Esophagus muscularis mucosa (tissue), 4 donors: ENCODE data around the gene SLC9A8. TPM values are rescaled to one million over a fixed set of nuclear protein-coding genes. Genes with fewer than 3 reads are reported as not detected.

Experiments
- DNase-seq: peaks from one replicate; pipeline ENCODE4 v3.0.0-alpha.2; 2017; ENCODE audit errors: extremely low spot score
- H3K27ac ChIP-seq, 4 donors: fragments of 200-600 bp; sonication (generic); replicated peaks in 1 of 4; 1 replicate in 3 of 4; 2 replicates in 1 of 4; pipeline ENCODE4 v1.5.1; 2016 to 2019; ENCODE audit warnings: mild to moderate bottlenecking in 1 of 4
- H3K27me3 ChIP-seq, 4 donors: fragments of 200-600 bp; sonication (generic); one replicate each; pipeline versions ENCODE4 v1.5.1 to v1.6.0; 2016 to 2019
- H3K36me3 ChIP-seq, 4 donors: fragments of 200-600 bp; sonication (generic); one replicate each; pipeline ENCODE4 v1.5.1; 2016 to 2019
- H3K4me1 ChIP-seq, 4 donors: fragments of 200-600 bp; sonication (generic); one replicate each; pipeline ENCODE4 v1.5.1; 2016 to 2019
- H3K4me3 ChIP-seq, 4 donors: fragments of 200-600 bp; sonication (generic); 1 replicate in 2 of 4; 2 replicates in 2 of 4; pipeline ENCODE4 v1.5.1; 2016 to 2019; ENCODE audit warnings: mild to moderate bottlenecking in 4 of 4, moderate library complexity in 1 of 4
- H3K9me3 ChIP-seq, 4 donors: fragments of 200-600 bp; sonication (generic); 1 replicate in 3 of 4; 2 replicates in 1 of 4; pipeline ENCODE4 v1.5.1; 2016 to 2019
- EP300 ChIP-seq: sonication (generic); formaldehyde crosslinking; IDR thresholded peaks from one replicate; pipeline ENCODE4 v1.6.1; 2017; ENCODE audit warnings: antibody characterized with exemption
- POLR2A ChIP-seq: fragments of 450-650 bp; IDR thresholded peaks from one replicate; pipeline ENCODE4 v1.6.1; 2017; ENCODE audit warnings: antibody characterized with exemption, moderate library complexity, mild to moderate bottlenecking, low read depth
- POLR2AphosphoS5 ChIP-seq, 2 donors: sonication (generic); formaldehyde crosslinking; IDR thresholded peaks; one replicate each; pipeline ENCODE4 v1.6.1; 2017; ENCODE audit warnings: antibody characterized with exemption in 2 of 2
- WGBS: methylation state at CpG from one replicate; pipeline ENCODE4 v1.1.5; 2018; 5-methylcytosine and 5-hydroxymethylcytosine counted together
- intact Hi-C: fragments of 100-400 bp; cut with DNase I; formaldehyde crosslinking; loops from one replicate; pipeline ENCODE4 v1.15.1; 2023
- total RNA-seq, 4 donors: library from RNA; depleted of rRNA; stranded (reverse); fragments of >200 nt; gene quantifications; one replicate each; pipeline versions ENCODE4 v1.1.0 to v1.2.1, GENCODE V29; 2016
- TF ChIP-seq, protein P1 (sequence below), 3 experiments: fragments of 200-600 bp in 2 of 3; fragments of 450-650 bp in 1 of 3; sonication (generic) in 2 of 3; IDR thresholded peaks; one replicate each; pipeline ENCODE4 v1.5.1; 2017 to 2019; ENCODE audit warnings: antibody characterized with exemption in 3 of 3, mild to moderate bottlenecking in 2 of 3, moderate library complexity in 1 of 3

SLC9A8 gene
- total RNA-seq, 4 donors from 2014 or later: 7.5 to 9.0 (median 7.5) TPM

GRCh38 chr20:49784291-49784690 lies 28.3 kb upstream of the SLC9A8 start:
- H3K36me3 ChIP-seq: no peaks in the 10 kb centered on the region
- intact Hi-C loops: no loop called here
- no peaks in the 10 kb centered on the region for H3K9me3 ChIP-seq
- H3K27me3 ChIP-seq: no peaks in the 10 kb centered on the region
- no peak for DNase-seq
- TF ChIP-seq, protein P1, sequence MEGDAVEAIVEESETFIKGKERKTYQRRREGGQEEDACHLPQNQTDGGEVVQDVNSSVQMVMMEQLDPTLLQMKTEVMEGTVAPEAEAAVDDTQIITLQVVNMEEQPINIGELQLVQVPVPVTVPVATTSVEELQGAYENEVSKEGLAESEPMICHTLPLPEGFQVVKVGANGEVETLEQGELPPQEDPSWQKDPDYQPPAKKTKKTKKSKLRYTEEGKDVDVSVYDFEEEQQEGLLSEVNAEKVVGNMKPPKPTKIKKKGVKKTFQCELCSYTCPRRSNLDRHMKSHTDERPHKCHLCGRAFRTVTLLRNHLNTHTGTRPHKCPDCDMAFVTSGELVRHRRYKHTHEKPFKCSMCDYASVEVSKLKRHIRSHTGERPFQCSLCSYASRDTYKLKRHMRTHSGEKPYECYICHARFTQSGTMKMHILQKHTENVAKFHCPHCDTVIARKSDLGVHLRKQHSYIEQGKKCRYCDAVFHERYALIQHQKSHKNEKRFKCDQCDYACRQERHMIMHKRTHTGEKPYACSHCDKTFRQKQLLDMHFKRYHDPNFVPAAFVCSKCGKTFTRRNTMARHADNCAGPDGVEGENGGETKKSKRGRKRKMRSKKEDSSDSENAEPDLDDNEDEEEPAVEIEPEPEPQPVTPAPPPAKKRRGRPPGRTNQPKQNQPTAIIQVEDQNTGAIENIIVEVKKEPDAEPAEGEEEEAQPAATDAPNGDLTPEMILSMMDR (IDR thresholded peaks at IDR 0.05): no peak
- TF ChIP-seq POLR2A (no peak), POLR2AphosphoS5 (IDR thresholded peaks at IDR 0.05) (no peak), EP300 (no peak)
- WGBS: 84% methylated on average over 2 of the region's 2 CpGs
- H3K4me1 ChIP-seq: peaks cover 0 to 3% (median 1%) of the 10 kb centered on the region in 4 donors
- H3K4me3 ChIP-seq: no peak overlapping the region
- no peak overlapping the region for H3K27ac ChIP-seq

- H3K27me3 ChIP-seq: no peaks in the 10 kb centered on the region
- intact Hi-C loops: no loop called here
- peaks cover 0 to 13% (median 6%) of the 10 kb centered on the region in 4 donors for H3K4me1 ChIP-seq
- WGBS: 94% methylated on average over 15 of the region's 15 CpGs
- no peak overlapping the region for H3K4me3 ChIP-seq
- no peak for TF ChIP-seq EP300
- TF ChIP-seq, protein P1 (IDR thresholded peaks at IDR 0.05): no peak
- no peak for TF ChIP-seq POLR2A
- no peak for TF ChIP-seq POLR2AphosphoS5 (IDR thresholded peaks at IDR 0.05)
- no peaks in the 10 kb centered on the region for H3K9me3 ChIP-seq
- no peak for DNase-seq
- no peak overlapping the region for H3K27ac ChIP-seq
- H3K36me3 ChIP-seq: no peaks in the 10 kb centered on the region
These were observed 27.3 kb upstream of the SLC9A8 start for GRCh38 chr20:49785149-49785851.

DNA sequence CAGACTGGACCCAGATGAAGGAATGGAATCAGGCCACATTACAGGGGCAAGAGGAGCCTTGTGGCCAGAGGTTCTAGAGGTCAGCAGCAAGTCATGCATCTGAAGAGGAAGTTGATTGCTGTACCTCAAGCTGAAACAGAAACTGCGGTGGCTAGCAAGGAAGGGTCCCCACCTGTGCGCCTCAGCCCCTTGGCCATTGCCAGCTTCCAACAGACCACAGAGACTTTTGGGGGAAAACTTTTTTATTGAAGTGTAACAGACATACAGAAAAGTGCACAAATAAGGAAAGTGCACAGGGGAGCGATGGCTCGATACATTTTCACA lies 26.8 kb upstream of the SLC9A8 start:
- peaks cover 0 to 14% (median 6%) of the 10 kb centered on the region in 4 donors for H3K4me1 ChIP-seq
- H3K9me3 ChIP-seq: no peaks in the 10 kb centered on the region
- DNase-seq: no peak
- no peak for TF ChIP-seq EP300
- no peak for TF ChIP-seq POLR2A
- TF ChIP-seq, protein P1 (IDR thresholded peaks at IDR 0.05): no peak
- no peak for TF ChIP-seq POLR2AphosphoS5 (IDR thresholded peaks at IDR 0.05)
- H3K27ac ChIP-seq: no peak overlapping the region
- no peak overlapping the region for H3K4me3 ChIP-seq
- no peaks in the 10 kb centered on the region for H3K27me3 ChIP-seq
- intact Hi-C loops: no loop called here
- WGBS: 91% methylated on average over 3 of the region's 4 CpGs
- H3K36me3 ChIP-seq: no peaks in the 10 kb centered on the region

DNA sequence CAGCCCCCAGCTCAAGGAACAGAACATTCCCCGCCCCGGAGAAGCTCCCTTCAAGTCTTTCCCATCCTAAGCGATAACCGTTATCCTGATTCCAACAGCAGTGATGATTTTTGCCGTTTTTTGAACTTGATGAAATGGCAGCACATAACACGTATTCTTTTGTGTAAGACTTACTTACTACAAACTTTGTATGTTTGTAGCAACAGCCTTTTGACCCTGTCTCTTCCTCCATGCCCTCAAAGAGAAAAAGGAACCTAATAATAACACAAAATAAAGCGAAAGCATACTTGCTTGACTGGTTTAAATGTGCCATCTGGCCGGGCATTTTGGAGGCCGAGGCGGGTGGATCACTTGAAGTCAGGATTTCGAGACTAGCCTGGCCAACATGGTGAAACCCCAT lies 26.4 kb upstream of the SLC9A8 start:
- Histone ChIP-seq H3K9me3 (no peaks in the 10 kb centered on the region), H3K27ac (no peak overlapping the region), H3K4me1 (peaks cover 0 to 14% (median 6%) of the 10 kb centered on the region in 4 donors), H3K27me3 (no peaks in the 10 kb centered on the region), H3K36me3 (no peaks in the 10 kb centered on the region), H3K4me3 (no peak overlapping the region)
- TF ChIP-seq EP300 (no peak), POLR2AphosphoS5 (IDR thresholded peaks at IDR 0.05) (no peak), POLR2A (no peak)
- TF ChIP-seq, protein P1 (IDR thresholded peaks at IDR 0.05): no peak
- no peak for DNase-seq
- WGBS: 86% methylated on average over 11 of the region's 11 CpGs
- intact Hi-C loops: no loop called here
